Neural cell (in vitro differentiated cells): ENCODE data around the gene AK5.

Experiments
- CTCF ChIP-seq: fragments of 450-650 bp; IDR thresholded peaks from 2 replicates; pipeline ENCODE4 v1.5.1; 2014; ENCODE audit warnings: antibody characterized with exemption, mild to moderate bottlenecking, moderate library complexity; ENCODE audit not compliant: poor library complexity, severe bottlenecking
- MXI1 ChIP-seq: fragments of 450-650 bp; conservative IDR thresholded peaks from 2 replicates; pipeline ENCODE4 v1.6.1; 2014; ENCODE audit warnings: antibody characterized with exemption, mild to moderate bottlenecking; ENCODE audit not compliant: poor library complexity, severe bottlenecking
- POLR2AphosphoS5 ChIP-seq: IDR thresholded peaks from 2 replicates; pipeline ENCODE4 v1.6.1; 2012
- RAD21 ChIP-seq: fragments of 450-650 bp; conservative IDR thresholded peaks from 2 replicates; pipeline ENCODE4 v1.6.1; 2014; ENCODE audit warnings: antibody characterized with exemption, mild to moderate bottlenecking, moderate library complexity

DNA sequence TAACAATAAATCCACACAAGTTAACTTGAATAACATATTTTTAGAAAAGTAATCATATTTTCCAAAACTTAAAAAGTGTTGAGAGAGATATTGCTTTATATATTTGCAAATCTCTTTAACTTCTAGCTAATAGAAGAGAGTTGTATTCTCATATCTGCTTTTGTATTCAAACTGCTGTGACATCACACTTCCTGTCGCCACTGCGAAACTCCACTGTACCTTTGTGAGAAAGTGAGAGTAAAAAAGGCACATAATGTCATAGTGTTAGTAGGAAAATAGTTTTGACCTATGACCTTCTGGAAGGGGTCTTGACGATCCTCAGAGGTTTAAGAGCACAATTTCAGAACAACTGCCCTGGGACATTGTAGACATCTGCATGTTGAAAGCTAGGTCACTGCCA lies 21.6 kb downstream of the AK5 start:
- TF ChIP-seq RAD21: no peak
- TF ChIP-seq POLR2AphosphoS5: no peak
- no peak for TF ChIP-seq CTCF
- TF ChIP-seq MXI1: no peak
